HEK293 (cell line): ENCODE data around the gene ATP8A1.

Experiments used
- GLIS2 ChIP-seq: fragments of 450-650 bp; formaldehyde crosslinking; IDR thresholded peaks from 2 replicates; pipeline ENCODE4 v1.5.1; 2016; ENCODE audit warnings: missing biosample characterization, missing genetic modification characterization
- MEIS1 ChIP-seq: sonication (generic); formaldehyde crosslinking; IDR thresholded peaks from 2 replicates; pipeline ENCODE4 v1.8.1; 2022; ENCODE audit warnings: missing genetic modification reagents, mild to moderate bottlenecking, borderline replicate concordance
- PATZ1 ChIP-seq: fragments of 450-650 bp; formaldehyde crosslinking; IDR thresholded peaks from 2 replicates; pipeline ENCODE4 v1.5.1; 2016; ENCODE audit warnings: missing biosample characterization, missing genetic modification characterization
- ZBTB48 ChIP-seq: fragments of 450-650 bp; formaldehyde crosslinking; IDR thresholded peaks from 2 replicates; pipeline ENCODE4 v1.5.1; 2016; ENCODE audit warnings: missing biosample characterization, missing genetic modification characterization
- ZNF133 ChIP-seq: fragments of 450-650 bp; formaldehyde crosslinking; IDR thresholded peaks from 2 replicates; pipeline ENCODE4 v1.5.1; 2016; ENCODE audit warnings: missing biosample characterization, missing genetic modification characterization
- ZNF239 ChIP-seq: fragments of 450-650 bp; formaldehyde crosslinking; IDR thresholded peaks from 2 replicates; pipeline ENCODE4 v1.5.1; 2016; ENCODE audit warnings: missing biosample characterization, missing genetic modification characterization
- ZNF274 ChIP-seq, 2 experiments: fragments of 200-500 bp in 1 of 2; fragments of 450-650 bp in 1 of 2; sonication (Bioruptor generic) in 1 of 2; formaldehyde crosslinking in 1 of 2; IDR thresholded peaks; 2 replicates each; pipeline versions ENCODE4 v1.5.1 to v1.6.1; 2014 to 2016; ENCODE audit warnings: borderline replicate concordance in 1 of 2, inconsistent platforms in 1 of 2, low read length in 1 of 2, missing biosample characterization in 1 of 2, missing genetic modification characterization in 1 of 2
- ZNF311 ChIP-seq: fragments of 450-650 bp; formaldehyde crosslinking; IDR thresholded peaks from 2 replicates; pipeline ENCODE4 v1.5.1; 2017; ENCODE audit warnings: missing biosample characterization, missing genetic modification characterization, borderline replicate concordance
- ZNF433 ChIP-seq: fragments of 450-650 bp; formaldehyde crosslinking; IDR thresholded peaks from 2 replicates; pipeline ENCODE4 v1.5.1; 2016; ENCODE audit warnings: missing biosample characterization, missing genetic modification characterization, low read depth
- TF ChIP-seq, protein P1 (sequence below): fragments of 450-650 bp; formaldehyde crosslinking; IDR thresholded peaks from 2 replicates; pipeline ENCODE4 v1.5.1; 2016; ENCODE audit warnings: missing biosample characterization, missing genetic modification characterization

DNA sequence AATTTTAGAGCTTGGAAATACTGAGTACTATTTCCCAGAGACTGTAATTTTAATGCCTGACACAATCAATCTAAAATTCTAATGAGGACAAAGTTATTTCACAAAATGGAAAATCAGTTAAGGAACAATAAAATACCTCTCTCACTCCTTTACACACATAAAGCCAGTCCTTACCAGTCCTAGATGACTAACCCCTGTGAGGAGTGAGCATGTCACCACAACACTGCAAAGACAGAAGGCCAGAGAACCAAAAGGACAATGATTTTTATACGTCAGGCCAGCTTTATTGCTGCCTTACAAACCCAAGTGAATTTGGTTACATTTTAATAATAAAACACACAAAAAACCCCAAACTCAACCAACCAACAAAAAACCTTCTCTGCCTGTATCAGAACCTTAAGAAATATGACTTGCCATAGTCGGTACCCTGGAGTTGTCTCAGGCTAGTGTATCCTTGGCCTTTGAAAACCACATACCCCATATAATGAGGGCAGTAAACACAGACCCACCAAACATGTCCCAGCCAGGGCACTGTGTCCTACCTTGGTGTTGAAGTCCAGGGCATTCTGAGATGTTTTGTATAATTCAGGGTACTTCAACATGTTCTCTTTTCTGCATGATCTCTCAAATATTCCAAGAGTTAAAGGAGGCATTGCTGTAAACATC is 202.0 kb downstream of the ATP8A1 start:
- TF ChIP-seq ZNF274 (IDR thresholded peaks at IDR 0.05; ENCODE audit: low read length) (no peak), ZNF274 (tag by site-specific recombination; IDR thresholded peaks at IDR 0.05; ENCODE audit: borderline replicate concordance) (no peak), GLIS2 (no peak), PATZ1 (tag by site-specific recombination) (no peak), ZNF433 (tag by site-specific recombination) (no peak), ZNF133 (no peak), ZNF311 (tag by site-specific recombination) (no peak), MEIS1 (CRISPR knock-in tag) (no peak), ZBTB48 (tag by site-specific recombination) (no peak), ZNF239 (no peak)
- TF ChIP-seq, protein P1, sequence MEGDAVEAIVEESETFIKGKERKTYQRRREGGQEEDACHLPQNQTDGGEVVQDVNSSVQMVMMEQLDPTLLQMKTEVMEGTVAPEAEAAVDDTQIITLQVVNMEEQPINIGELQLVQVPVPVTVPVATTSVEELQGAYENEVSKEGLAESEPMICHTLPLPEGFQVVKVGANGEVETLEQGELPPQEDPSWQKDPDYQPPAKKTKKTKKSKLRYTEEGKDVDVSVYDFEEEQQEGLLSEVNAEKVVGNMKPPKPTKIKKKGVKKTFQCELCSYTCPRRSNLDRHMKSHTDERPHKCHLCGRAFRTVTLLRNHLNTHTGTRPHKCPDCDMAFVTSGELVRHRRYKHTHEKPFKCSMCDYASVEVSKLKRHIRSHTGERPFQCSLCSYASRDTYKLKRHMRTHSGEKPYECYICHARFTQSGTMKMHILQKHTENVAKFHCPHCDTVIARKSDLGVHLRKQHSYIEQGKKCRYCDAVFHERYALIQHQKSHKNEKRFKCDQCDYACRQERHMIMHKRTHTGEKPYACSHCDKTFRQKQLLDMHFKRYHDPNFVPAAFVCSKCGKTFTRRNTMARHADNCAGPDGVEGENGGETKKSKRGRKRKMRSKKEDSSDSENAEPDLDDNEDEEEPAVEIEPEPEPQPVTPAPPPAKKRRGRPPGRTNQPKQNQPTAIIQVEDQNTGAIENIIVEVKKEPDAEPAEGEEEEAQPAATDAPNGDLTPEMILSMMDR = no peak
